ENCODE data around the gene CALHM5.

The CALHM5 gene

DNA sequence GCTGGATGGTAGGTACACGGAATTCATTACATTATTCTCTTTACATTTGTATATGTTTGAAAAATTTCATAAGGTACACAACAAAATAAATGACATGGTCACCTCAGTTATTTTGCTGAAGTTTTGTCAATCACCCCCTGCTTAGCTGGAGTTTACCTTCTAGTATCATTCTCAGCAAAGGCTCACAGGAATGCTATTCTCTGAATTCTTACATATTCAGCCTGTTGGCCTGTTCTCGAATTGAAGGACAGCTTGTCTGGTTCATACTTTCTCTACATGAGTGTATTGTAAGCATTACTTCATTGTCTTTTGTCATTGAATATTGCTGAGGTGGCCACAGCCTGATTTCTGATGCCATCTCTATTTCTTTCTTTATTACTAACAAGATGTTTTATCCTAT lies 12.8 kb downstream of the CALHM5 start:
- Histone ChIP-seq H3K36me3 (ENCODE audit: control insufficient read depth, insufficient read depth, low read length) (no peaks in the 10 kb centered on the region), H3K4me1 (ENCODE audit: control insufficient read depth, insufficient read depth, low read length) (no peaks in the 10 kb centered on the region), H3K9me3 (ENCODE audit: control insufficient read depth, low read length) (no peaks in the 10 kb centered on the region), H3K27me3 (ENCODE audit: control insufficient read depth, insufficient read depth, low read length, poor library complexity, severe bottlenecking) (no peaks in the 10 kb centered on the region), H3K4me3 (ENCODE audit: insufficient read depth, low read depth, low read length) (no peak overlapping the region), H3K27ac (ENCODE audit: insufficient read depth, low read depth, low read length, poor library complexity, severe bottlenecking) (no peak overlapping the region)
- WGBS, 2 experiments, result 76 to 78% methylated on average over 1 to 2 of the region's 2 CpGs

DNA sequence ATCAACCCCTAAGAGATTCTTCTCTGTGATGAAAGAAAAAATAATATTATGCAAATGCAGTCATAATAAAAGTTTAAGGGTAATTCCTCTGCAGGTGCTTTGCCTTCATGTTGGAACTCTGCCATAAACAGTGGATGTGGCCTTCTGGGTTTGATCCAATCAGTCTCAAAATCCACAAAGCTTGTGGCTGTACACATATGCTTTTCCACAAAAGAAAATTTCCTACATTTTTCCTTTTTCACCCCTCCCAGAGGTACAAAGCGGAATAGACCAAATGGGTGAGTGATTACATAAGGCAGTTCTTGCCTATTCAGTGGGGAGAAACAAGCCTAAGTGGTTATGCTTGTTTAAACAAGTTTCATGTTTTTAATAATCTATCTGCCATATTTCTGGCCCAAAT lies 16.7 kb downstream of the CALHM5 start:
- Histone ChIP-seq H3K4me1 (ENCODE audit: control insufficient read depth, insufficient read depth, low read length) (peaks cover 11% of the 10 kb centered on the region), H3K27me3 (ENCODE audit: control insufficient read depth, insufficient read depth, low read length, poor library complexity, severe bottlenecking) (no peaks in the 10 kb centered on the region), H3K4me3 (ENCODE audit: insufficient read depth, low read depth, low read length) (no peak overlapping the region), H3K9me3 (ENCODE audit: control insufficient read depth, low read length) (no peaks in the 10 kb centered on the region), H3K27ac (ENCODE audit: insufficient read depth, low read depth, low read length, poor library complexity, severe bottlenecking) (no peak overlapping the region), H3K36me3 (ENCODE audit: control insufficient read depth, insufficient read depth, low read length) (no peaks in the 10 kb centered on the region)
- WGBS, 2 experiments, result 100% methylated on average over 1 of the region's 1 CpG; no CpG with 5 or more reads in 1 of the 2 experiments

GRCh38 chr6:116528780-116529179 lies 17.3 kb downstream of the CALHM5 start:
- WGBS, 2 experiments, result 68 to 76% methylated on average over 3 of the region's 3 CpGs

GRCh38 chr6:116529466-116530290 lies 18.2 kb downstream of the CALHM5 start:
- H3K36me3 ChIP-seq (ENCODE audit: control insufficient read depth, insufficient read depth, low read length), result no peaks in the 10 kb centered on the region
- 93 to 97% methylated on average over 3 of the region's 3 CpGs for WGBS, 2 experiments
- no peak overlapping the region for H3K4me3 ChIP-seq (ENCODE audit: insufficient read depth, low read depth, low read length)
- no peaks in the 10 kb centered on the region for H3K27me3 ChIP-seq (ENCODE audit: control insufficient read depth, insufficient read depth, low read length, poor library complexity, severe bottlenecking)
- H3K27ac ChIP-seq (ENCODE audit: insufficient read depth, low read depth, low read length, poor library complexity, severe bottlenecking), result no peak overlapping the region
- H3K9me3 ChIP-seq (ENCODE audit: control insufficient read depth, low read length), result no peaks in the 10 kb centered on the region
- H3K4me1 ChIP-seq (ENCODE audit: control insufficient read depth, insufficient read depth, low read length), result peaks cover 17% of the 10 kb centered on the region

More at GRCh38 chr6:116528780-116529179, 17.3 kb downstream of the CALHM5 start:
- Histone ChIP-seq H3K9me3 (ENCODE audit: control insufficient read depth, low read length) (no peaks in the 10 kb centered on the region), H3K4me1 (ENCODE audit: control insufficient read depth, insufficient read depth, low read length) (peaks cover 17% of the 10 kb centered on the region), H3K27me3 (ENCODE audit: control insufficient read depth, insufficient read depth, low read length, poor library complexity, severe bottlenecking) (no peaks in the 10 kb centered on the region), H3K36me3 (ENCODE audit: control insufficient read depth, insufficient read depth, low read length) (no peaks in the 10 kb centered on the region), H3K27ac (ENCODE audit: insufficient read depth, low read depth, low read length, poor library complexity, severe bottlenecking) (no peak overlapping the region), H3K4me3 (ENCODE audit: insufficient read depth, low read depth, low read length) (no peak overlapping the region)

- H3K36me3 ChIP-seq (ENCODE audit: control insufficient read depth, insufficient read depth, low read length), result no peaks in the 10 kb centered on the region
- H3K27me3 ChIP-seq (ENCODE audit: control insufficient read depth, insufficient read depth, low read length, poor library complexity, severe bottlenecking), result no peaks in the 10 kb centered on the region
- H3K4me3 ChIP-seq (ENCODE audit: insufficient read depth, low read depth, low read length), result no peak overlapping the region
- no peak overlapping the region for H3K27ac ChIP-seq (ENCODE audit: insufficient read depth, low read depth, low read length, poor library complexity, severe bottlenecking)
- peaks cover 17% of the 10 kb centered on the region for H3K4me1 ChIP-seq (ENCODE audit: control insufficient read depth, insufficient read depth, low read length)
- H3K9me3 ChIP-seq (ENCODE audit: control insufficient read depth, low read length), result no peaks in the 10 kb centered on the region
- 14 to 36% methylated on average over 1 to 2 of the region's 2 CpGs for WGBS, 2 experiments
Measured at GRCh38 chr6:116530436-116530835, 19.0 kb downstream of the CALHM5 start.

GRCh38 chr6:116531675-116532570 lies 20.5 kb downstream of the CALHM5 start:
- WGBS, 2 experiments, result 91 to 93% methylated on average over 8 to 12 of the region's 12 CpGs
- H3K4me1 ChIP-seq (ENCODE audit: control insufficient read depth, insufficient read depth, low read length), result peaks cover 17% of the 10 kb centered on the region
- H3K4me3 ChIP-seq (ENCODE audit: insufficient read depth, low read depth, low read length), result no peak overlapping the region
- H3K36me3 ChIP-seq (ENCODE audit: control insufficient read depth, insufficient read depth, low read length), result no peaks in the 10 kb centered on the region
- H3K27me3 ChIP-seq (ENCODE audit: control insufficient read depth, insufficient read depth, low read length, poor library complexity, severe bottlenecking), result no peaks in the 10 kb centered on the region
- no peak overlapping the region for H3K27ac ChIP-seq (ENCODE audit: insufficient read depth, low read depth, low read length, poor library complexity, severe bottlenecking)
- no peaks in the 10 kb centered on the region for H3K9me3 ChIP-seq (ENCODE audit: control insufficient read depth, low read length)

- no peaks in the 10 kb centered on the region for H3K27me3 ChIP-seq (ENCODE audit: control insufficient read depth, insufficient read depth, low read length, poor library complexity, severe bottlenecking)
- H3K9me3 ChIP-seq (ENCODE audit: control insufficient read depth, low read length), result no peaks in the 10 kb centered on the region
- H3K36me3 ChIP-seq (ENCODE audit: control insufficient read depth, insufficient read depth, low read length), result no peaks in the 10 kb centered on the region
- peaks cover 17% of the 10 kb centered on the region for H3K4me1 ChIP-seq (ENCODE audit: control insufficient read depth, insufficient read depth, low read length)
- no peak overlapping the region for H3K4me3 ChIP-seq (ENCODE audit: insufficient read depth, low read depth, low read length)
- WGBS, 2 experiments, result 47% methylated on average over 9 of the region's 9 CpGs
- H3K27ac ChIP-seq (ENCODE audit: insufficient read depth, low read depth, low read length, poor library complexity, severe bottlenecking), result peak overlapping the region; percentile 18
Measured at GRCh38 chr6:116533233-116533957, 22.0 kb downstream of the CALHM5 start.

DNA sequence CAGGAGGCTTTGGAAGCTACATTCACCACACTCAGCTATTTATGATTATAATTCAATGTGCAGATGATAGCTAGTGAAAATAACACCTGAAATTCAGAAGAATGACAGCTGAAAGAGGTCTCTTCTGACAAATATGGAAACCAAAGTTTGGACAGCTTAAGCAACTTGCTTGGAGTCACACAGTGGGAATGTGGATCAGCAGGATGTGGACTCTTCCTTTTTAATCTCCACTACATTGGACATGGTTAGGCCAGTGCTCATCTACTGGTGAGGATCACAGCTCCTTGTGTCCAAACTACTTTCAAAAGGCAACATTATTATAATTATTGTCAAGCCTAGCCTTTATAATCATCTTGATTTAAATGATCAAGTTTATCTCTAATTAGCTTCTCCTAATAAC lies 23.7 kb downstream of the CALHM5 start:
- H3K9me3 ChIP-seq (ENCODE audit: control insufficient read depth, low read length), result no peaks in the 10 kb centered on the region
- no peaks in the 10 kb centered on the region for H3K36me3 ChIP-seq (ENCODE audit: control insufficient read depth, insufficient read depth, low read length)
- H3K27ac ChIP-seq (ENCODE audit: insufficient read depth, low read depth, low read length, poor library complexity, severe bottlenecking), result no peak overlapping the region
- H3K4me1 ChIP-seq (ENCODE audit: control insufficient read depth, insufficient read depth, low read length), result peaks cover 10% of the 10 kb centered on the region
- H3K4me3 ChIP-seq (ENCODE audit: insufficient read depth, low read depth, low read length), result no peak overlapping the region
- H3K27me3 ChIP-seq (ENCODE audit: control insufficient read depth, insufficient read depth, low read length, poor library complexity, severe bottlenecking), result no peaks in the 10 kb centered on the region

DNA sequence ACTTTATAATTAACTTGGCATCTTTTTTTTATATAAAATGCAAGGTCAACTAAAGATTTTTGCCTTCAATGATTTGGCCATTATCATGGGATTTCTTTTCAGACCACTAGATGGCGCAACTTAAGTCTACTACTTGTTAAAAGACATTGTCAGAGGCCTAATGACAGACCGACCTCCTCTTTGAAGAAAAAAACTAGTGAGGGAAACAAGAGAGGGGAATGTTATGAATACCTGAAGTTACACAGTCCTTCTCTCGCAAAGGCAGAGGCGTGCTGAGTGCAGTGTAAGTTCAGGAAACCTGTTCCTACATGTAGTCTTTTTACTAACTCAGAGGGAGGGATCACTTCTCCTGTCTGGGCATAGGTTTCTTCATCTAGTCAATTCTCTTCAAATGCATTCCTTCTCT lies 24.8 kb downstream of the CALHM5 start:
- H3K9me3 ChIP-seq (ENCODE audit: control insufficient read depth, low read length), result no peaks in the 10 kb centered on the region
- no peak overlapping the region for H3K27ac ChIP-seq (ENCODE audit: insufficient read depth, low read depth, low read length, poor library complexity, severe bottlenecking)
- no peaks in the 10 kb centered on the region for H3K27me3 ChIP-seq (ENCODE audit: control insufficient read depth, insufficient read depth, low read length, poor library complexity, severe bottlenecking)
- WGBS, 2 experiments, result 12 to 13% methylated on average over 4 of the region's 4 CpGs
- peaks cover 6% of the 10 kb centered on the region for H3K4me1 ChIP-seq (ENCODE audit: control insufficient read depth, insufficient read depth, low read length)
- no peak overlapping the region for H3K4me3 ChIP-seq (ENCODE audit: insufficient read depth, low read depth, low read length)
- no peaks in the 10 kb centered on the region for H3K36me3 ChIP-seq (ENCODE audit: control insufficient read depth, insufficient read depth, low read length)

DNA sequence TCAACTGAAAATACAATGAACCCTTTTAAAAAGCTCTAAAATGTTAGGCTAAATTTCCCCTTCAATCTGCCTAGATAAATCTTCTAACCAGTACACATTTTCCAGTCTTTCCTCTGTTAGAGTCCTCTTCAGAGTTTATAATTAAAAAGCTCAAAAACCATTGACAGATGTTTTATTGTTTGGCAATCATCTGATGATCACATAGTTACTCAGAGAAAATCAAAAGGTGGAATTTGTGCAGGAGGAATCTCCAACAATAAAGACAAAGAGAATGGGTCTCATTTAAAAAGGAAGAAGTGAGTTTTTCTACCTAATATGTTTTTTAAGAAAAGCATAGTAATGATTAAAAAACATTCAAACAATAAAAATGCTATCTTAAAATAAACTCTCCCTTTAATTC lies 31.0 kb downstream of the CALHM5 start:
- H3K9me3 ChIP-seq (ENCODE audit: control insufficient read depth, low read length), result no peaks in the 10 kb centered on the region
- H3K27ac ChIP-seq (ENCODE audit: insufficient read depth, low read depth, low read length, poor library complexity, severe bottlenecking), result no peak overlapping the region

More for the DNA sequence above, 31.0 kb downstream of the CALHM5 start:
- Histone ChIP-seq H3K36me3 (ENCODE audit: control insufficient read depth, insufficient read depth, low read length) (no peaks in the 10 kb centered on the region), H3K4me3 (ENCODE audit: insufficient read depth, low read depth, low read length) (no peak overlapping the region), H3K4me1 (ENCODE audit: control insufficient read depth, insufficient read depth, low read length) (no peaks in the 10 kb centered on the region), H3K27me3 (ENCODE audit: control insufficient read depth, insufficient read depth, low read length, poor library complexity, severe bottlenecking) (no peaks in the 10 kb centered on the region)

All from ectodermal cell (in vitro differentiated cells).